H1 (cell line): ENCODE results near the gene NTRK2. TPM values are rescaled to one million over a fixed set of nuclear protein-coding genes. Genes with fewer than 3 reads are reported as not detected.

Source experiments
- CTCF ChIA-PET: fragments of 300-600 bp; sonication (Branson Sonifier 250); formaldehyde crosslinking; loops from one replicate; lab custom pipeline; 2021; ENCODE audit not compliant: partially characterized antibody; lab: Charles Lee
- POLR2A ChIA-PET: fragments of 300-600 bp; sonication (Branson Sonifier 250); formaldehyde crosslinking; loops from one replicate; lab custom pipeline; 2021; ENCODE audit warnings: inconsistent platforms; ENCODE audit not compliant: partially characterized antibody; lab: Charles Lee
- DNase-seq, 2 experiments: peaks; one replicate each; pipeline versions ENCODE4 v3.0.0 to v3.0.0-alpha.2; 2010 to 2022; ENCODE audit warnings: low spot score in 2 of 2, low read depth in 1 of 2, mixed read lengths in 1 of 2
- FAIRE-seq: peaks from 2 replicates; lab custom pipeline; 2011; peaks lifted over from hg19 to GRCh38; lab: Jason Lieb, UNC
- H2AFZ ChIP-seq: 2 replicates; pipeline ENCODE4 v1.8.1; 2012; ENCODE audit warnings: low read length, inconsistent platforms
- H2AK5ac ChIP-seq: 2 replicates; pipeline ENCODE4 v1.6.1; 2013; ENCODE audit warnings: low read depth, low read length
- H2BK120ac ChIP-seq: replicated peaks from 2 replicates; pipeline ENCODE3; 2013; ENCODE audit warnings: low read depth, low read length, inconsistent platforms
- H2BK12ac ChIP-seq: 2 replicates; pipeline ENCODE4 v1.6.1; 2013; ENCODE audit warnings: low read depth, low read length
- H2BK15ac ChIP-seq: 2 replicates; pipeline ENCODE4 v1.6.1; 2013; ENCODE audit warnings: low read length
- H2BK20ac ChIP-seq: 2 replicates; pipeline ENCODE4 v1.6.1; 2013; ENCODE audit warnings: low read length
- H2BK5ac ChIP-seq: 2 replicates; pipeline ENCODE4 v1.6.1; 2013; ENCODE audit warnings: low read depth, low read length
- H3K14ac ChIP-seq: 2 replicates; pipeline ENCODE4 v1.6.1; 2013; ENCODE audit warnings: inconsistent platforms; ENCODE audit not compliant: insufficient read length
- H3K18ac ChIP-seq: 2 replicates; pipeline ENCODE4 v1.6.1; 2013; ENCODE audit warnings: low read length; ENCODE audit errors: extremely low read depth
- H3K23ac ChIP-seq: 2 replicates; pipeline ENCODE4 v1.6.1; 2013; ENCODE audit warnings: inconsistent platforms; ENCODE audit not compliant: insufficient read length
- H3K23me2 ChIP-seq: 2 replicates; pipeline ENCODE4 v1.6.1; 2013; ENCODE audit warnings: low read depth, low read length
- H3K27ac ChIP-seq: 2 replicates; pipeline ENCODE4 v1.6.1; 2011; ENCODE audit warnings: low read depth, low read length, inconsistent platforms
- H3K27me3 ChIP-seq, 4 experiments: replicated peaks in 1 of 4; 1 replicate in 1 of 4; 2 replicates in 3 of 4; pipeline versions ENCODE4 v1.6.1 to v1.8.1; 2011 to 2013; ENCODE audit warnings: low read length in 3 of 4, mild to moderate bottlenecking in 3 of 4, inconsistent platforms in 2 of 4, mixed read lengths in 2 of 4, moderate library complexity in 1 of 4; ENCODE audit not compliant: control insufficient read depth in 3 of 4, insufficient read depth in 3 of 4; ENCODE audit errors: extremely low read depth in 1 of 4
- H3K36me3 ChIP-seq, 4 experiments: 2 replicates each; pipeline versions ENCODE4 v1.6.1 to v1.8.1; 2011 to 2013; ENCODE audit warnings: mild to moderate bottlenecking in 4 of 4, low read length in 3 of 4, moderate library complexity in 2 of 4, control low read depth in 1 of 4, inconsistent platforms in 1 of 4; ENCODE audit not compliant: insufficient read depth in 4 of 4, control insufficient read depth in 2 of 4
- H3K4ac ChIP-seq: replicated peaks from 2 replicates; pipeline ENCODE3; 2013; ENCODE audit warnings: low read length, low read depth, mixed read lengths, inconsistent platforms; ENCODE audit not compliant: insufficient read length
- H3K4me1 ChIP-seq, 4 experiments: replicated peaks in 1 of 4; 1 replicate in 1 of 4; 2 replicates in 3 of 4; pipeline versions ENCODE4 v1.6.1 to v1.8.1; 2011 to 2013; ENCODE audit warnings: low read length in 3 of 4, inconsistent platforms in 2 of 4, mixed read lengths in 1 of 4; ENCODE audit not compliant: insufficient read depth in 4 of 4, control insufficient read depth in 3 of 4
- H3K4me2 ChIP-seq, 2 experiments: 2 replicates each; pipeline versions ENCODE4 v1.6.1 to v1.8.1; 2011 to 2013; ENCODE audit warnings: low read depth in 2 of 2, low read length in 2 of 2, control low read depth in 1 of 2, inconsistent platforms in 1 of 2, mild to moderate bottlenecking in 1 of 2; ENCODE audit not compliant: insufficient read depth in 1 of 2
- H3K4me3 ChIP-seq, 4 experiments: fragments of 200-600, 300-600 bp in 1 of 4; sonication (generic), shearing (Covaris generic), sonication (Bioruptor Twin) in 1 of 4; 2 replicates each; pipeline versions ENCODE4 v1.5.1 to v1.8.1; 2011 to 2016; ENCODE audit warnings: low read length in 4 of 4, low read depth in 3 of 4, control low read depth in 2 of 4, inconsistent platforms in 2 of 4, mild to moderate bottlenecking in 2 of 4, mixed read lengths in 1 of 4, moderate library complexity in 1 of 4; ENCODE audit not compliant: insufficient read depth in 2 of 4; ENCODE audit errors: extremely low read depth in 1 of 4
- H3K56ac ChIP-seq: replicated peaks from 2 replicates; pipeline ENCODE3; 2013; ENCODE audit warnings: low read depth, mild to moderate bottlenecking, mixed read lengths, low read length, inconsistent platforms; ENCODE audit not compliant: insufficient read length
- H3K79me1 ChIP-seq: 2 replicates; pipeline ENCODE4 v1.6.1; 2013; ENCODE audit warnings: low read depth, low read length, control low read depth
- H3K79me2 ChIP-seq, 2 experiments: 2 replicates each; pipeline versions ENCODE4 v1.6.1 to v1.8.1; 2012 to 2013; ENCODE audit warnings: low read length in 2 of 2, mild to moderate bottlenecking in 2 of 2, inconsistent platforms in 1 of 2; ENCODE audit not compliant: insufficient read depth in 2 of 2, control insufficient read depth in 1 of 2
- H3K9ac ChIP-seq, 4 experiments: replicated peaks in 1 of 4; 1 replicate in 1 of 4; 2 replicates in 3 of 4; pipeline versions ENCODE4 v1.6.1 to v1.8.1; 2011 to 2013; ENCODE audit warnings: low read depth in 3 of 4, low read length in 3 of 4, control low read depth in 2 of 4, mild to moderate bottlenecking in 2 of 4, moderate library complexity in 2 of 4, inconsistent platforms in 1 of 4; ENCODE audit errors: extremely low read depth in 1 of 4
- H3K9me3 ChIP-seq, 2 experiments: 2 replicates each; pipeline versions ENCODE4 v1.6.1 to v1.8.1; 2012 to 2013; ENCODE audit warnings: mild to moderate bottlenecking in 2 of 2, moderate library complexity in 2 of 2, control low read depth in 1 of 2, inconsistent platforms in 1 of 2, low read depth in 1 of 2, low read length in 1 of 2, mixed read lengths in 1 of 2; ENCODE audit not compliant: insufficient read depth in 2 of 2
- H4K20me1 ChIP-seq, 2 experiments: replicated peaks in 1 of 2; 2 replicates each; pipeline versions ENCODE3 to v1.8.1; 2011 to 2013; ENCODE audit warnings: inconsistent platforms in 2 of 2, low read length in 2 of 2, mild to moderate bottlenecking in 1 of 2; ENCODE audit not compliant: insufficient read depth in 2 of 2, control insufficient read depth in 1 of 2
- H4K5ac ChIP-seq: 2 replicates; pipeline ENCODE4 v1.6.1; 2013; ENCODE audit warnings: low read length, low read depth, mixed read lengths, inconsistent platforms; ENCODE audit not compliant: insufficient read length
- H4K8ac ChIP-seq: 2 replicates; pipeline ENCODE4 v1.8.0; 2013; ENCODE audit warnings: mild to moderate bottlenecking, moderate library complexity, low read length, inconsistent platforms; ENCODE audit not compliant: insufficient read depth; ENCODE audit errors: extremely low read depth
- H4K91ac ChIP-seq: replicated peaks from 2 replicates; pipeline ENCODE3; 2013; ENCODE audit warnings: low read length, mixed read lengths, inconsistent platforms; ENCODE audit not compliant: insufficient read length
- ASH2L ChIP-seq: fragments of 200-600, 300-600 bp; sonication (generic); IDR thresholded peaks from one replicate; pipeline ENCODE4 v1.7.1; 2017; ENCODE audit warnings: low read length
- EZH2 ChIP-seq: fragments of 200-600 bp; sonication (generic); IDR thresholded peaks from 2 replicates; pipeline ENCODE4 v1.7.1; 2012; ENCODE audit warnings: low read depth, mild to moderate bottlenecking, moderate library complexity, low read length, inconsistent platforms; ENCODE audit not compliant: severe bottlenecking
- JUND ChIP-seq: IDR thresholded peaks from 2 replicates; pipeline ENCODE4 v1.6.1; 2011; ENCODE audit warnings: mild to moderate bottlenecking, improper control_type of control experiment, low read length
- KDM4A ChIP-seq: IDR thresholded peaks from one replicate; pipeline ENCODE4 v1.7.1; 2012; ENCODE audit warnings: low read depth, mild to moderate bottlenecking, moderate library complexity, low read length, inconsistent platforms; ENCODE audit not compliant: severe bottlenecking
- POU5F1 ChIP-seq: IDR thresholded peaks from 2 replicates; pipeline ENCODE4 v1.6.1; 2011; ENCODE audit warnings: low read depth, mild to moderate bottlenecking, low read length, moderate library complexity
- RFX5 ChIP-seq: IDR thresholded peaks from 2 replicates; pipeline ENCODE4 v1.6.1; 2011; ENCODE audit warnings: low read depth, low read length, improper control_type of control experiment, borderline replicate concordance
- SP1 ChIP-seq: IDR thresholded peaks from 2 replicates; pipeline ENCODE4 v1.6.1; 2011; ENCODE audit warnings: low read depth, low read length
- WGBS, 2 experiments: shearing (Covaris generic) in 1 of 2; methylation state at CpG; one replicate each; pipeline versions ENCODE4 v1.1.6 to v1.1.7; 2013 to 2015; ENCODE audit warnings: low lambda C conversion rate in 2 of 2, mixed read lengths in 2 of 2, inconsistent platforms in 1 of 2, low coverage in 1 of 2, missing lambda C conversion rate in 1 of 2; ENCODE audit not compliant: insufficient replicate concordance in 2 of 2, insufficient coverage in 1 of 2, insufficient read length in 1 of 2; ENCODE audit errors: extremely low coverage in 1 of 2, missing lambda C conversion rate in 1 of 2; 5-methylcytosine and 5-hydroxymethylcytosine counted together
- polyA plus RNA-seq, 7 experiments: library from polyadenylated mRNA; depleted of rRNA in 3 of 7; stranded (reverse) in 5 of 7; unstranded in 2 of 7; fragments of >200 nt in 5 of 7; fragments of 200-250 nt in 2 of 7; gene quantifications; 1 replicate in 5 of 7; 2 replicates in 1 of 7; 4 replicates in 1 of 7; pipeline versions ENCODE4 v1.2.1 to v1.2.3, GENCODE V29; 2011 to 2013; ENCODE audit warnings: missing spikeins in 2 of 7, mixed read lengths in 2 of 7
- total RNA-seq: library from RNA; stranded (reverse); fragmentation: NEBNext Ultra II Directional; extraction: Animal tissue kit (Norgen Biotek cat#: 25700); gene quantifications from 2 replicates; pipeline ENCODE4 v1.2.1, GENCODE V29; 2021
- TF ChIP-seq, protein P1 (sequence below): IDR thresholded peaks from 2 replicates; pipeline ENCODE4 v1.6.1; 2012; ENCODE audit warnings: low read length, inconsistent platforms

NTRK2 gene
- total and polyA plus RNA-seq, 2 of the 8 experiments (the other 6 are each of a cell fraction or from before 2014, with no cell fraction given), result 0.03 to 0.04 TPM

DNA sequence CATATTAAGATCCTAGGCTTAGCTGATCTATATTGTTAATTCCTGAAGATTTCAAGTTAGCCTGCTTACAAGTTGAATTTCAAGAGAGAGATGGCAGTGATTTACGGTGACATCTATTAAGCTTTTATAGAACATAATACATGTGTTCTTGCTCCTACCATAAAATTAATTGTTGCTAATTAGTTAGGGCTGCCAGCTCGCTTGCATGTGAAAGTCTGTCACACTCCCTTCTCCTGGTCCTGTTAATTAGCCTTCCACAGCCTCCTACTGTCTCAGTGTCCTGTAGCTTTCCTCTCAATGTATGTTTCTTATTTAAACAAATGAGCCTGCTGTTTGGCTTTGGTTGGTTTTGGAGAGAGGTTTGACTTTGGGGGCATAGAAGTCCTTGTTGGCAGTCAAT is 247.2 kb downstream of the NTRK2 start:
- Histone ChIP-seq H3K23ac (no peak overlapping the region), H2BK5ac (no peak overlapping the region), H2BK20ac (no peak overlapping the region), H2AK5ac (no peak overlapping the region), H3K27me3 (no peaks in the 10 kb centered on the region), H3K4me2 (no peak overlapping the region), H3K4ac (no peak overlapping the region), H3K79me2 (no peaks in the 10 kb centered on the region), H4K8ac (no peak overlapping the region), H2BK15ac (no peak overlapping the region), H3K9me3 (no peaks in the 10 kb centered on the region), H3K14ac (no peak overlapping the region), H2AFZ (no peak overlapping the region), H3K4me1 (no peaks in the 10 kb centered on the region; a peak in 1 of 7 replicates), H3K18ac (no peak overlapping the region), H4K91ac (no peak overlapping the region), H3K36me3 (no peaks in the 10 kb centered on the region), H3K4me3 (no peak overlapping the region), H3K79me1 (no peaks in the 10 kb centered on the region), H3K56ac (no peak overlapping the region), H4K20me1 (no peaks in the 10 kb centered on the region), H2BK12ac (no peak overlapping the region), H3K9ac (no peak overlapping the region), H4K5ac (no peak overlapping the region), H3K27ac (no peak overlapping the region), H2BK120ac (no peak overlapping the region), H3K23me2 (no peaks in the 10 kb centered on the region)
- CTCF ChIA-PET, result interaction anchor here (1.0 to 5.4 kb wide), 7 partner anchors 10 to 513 kb away, joined by 3 to 38 read pairs (median 6); no protein-coding TSS in a partner anchor
- FAIRE-seq, result no peak
- 91% methylated on average over 2 of the region's 2 CpGs; no CpG with 5 or more reads in 1 of the 2 experiments for WGBS, 2 experiments
- TF ChIP-seq ASH2L, result no peak
- TF ChIP-seq EZH2, result no peak
- no peak for TF ChIP-seq SP1
- no peak for TF ChIP-seq JUND
- TF ChIP-seq, protein P1, sequence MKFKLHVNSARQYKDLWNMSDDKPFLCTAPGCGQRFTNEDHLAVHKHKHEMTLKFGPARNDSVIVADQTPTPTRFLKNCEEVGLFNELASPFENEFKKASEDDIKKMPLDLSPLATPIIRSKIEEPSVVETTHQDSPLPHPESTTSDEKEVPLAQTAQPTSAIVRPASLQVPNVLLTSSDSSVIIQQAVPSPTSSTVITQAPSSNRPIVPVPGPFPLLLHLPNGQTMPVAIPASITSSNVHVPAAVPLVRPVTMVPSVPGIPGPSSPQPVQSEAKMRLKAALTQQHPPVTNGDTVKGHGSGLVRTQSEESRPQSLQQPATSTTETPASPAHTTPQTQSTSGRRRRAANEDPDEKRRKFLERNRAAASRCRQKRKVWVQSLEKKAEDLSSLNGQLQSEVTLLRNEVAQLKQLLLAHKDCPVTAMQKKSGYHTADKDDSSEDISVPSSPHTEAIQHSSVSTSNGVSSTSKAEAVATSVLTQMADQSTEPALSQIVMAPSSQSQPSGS, result no peak
- no peak for TF ChIP-seq RFX5
- no peak for TF ChIP-seq POU5F1
- no peak for TF ChIP-seq KDM4A
- no peak for DNase-seq
- POLR2A ChIA-PET, result no interaction called here
